SK-N-SH treated with all-trans-retinoic acid at 6 μM for 48 hours (cell line): ENCODE measurements around the gene FRAT2.

ENCODE experiments used
- ATAC-seq: fragments of 200-7000 bp; cut with Tn5 transposase; 3 replicates; pipeline ENCODE4 v1.9.1; 2020; ENCODE audit warnings: mild to moderate bottlenecking, moderate library complexity
- ARNTL ChIP-seq: fragments of 450-650 bp; formaldehyde crosslinking; IDR thresholded peaks from 2 replicates; pipeline ENCODE4 v1.5.0; 2020; ENCODE audit warnings: low read depth, mild to moderate bottlenecking, moderate library complexity, borderline replicate concordance
- BACH2 ChIP-seq: fragments of 250-450 bp; sonication (Bioruptor Pico); IDR thresholded peaks from 2 replicates; pipeline ENCODE4 v1.9.0; 2021; ENCODE audit warnings: mild to moderate bottlenecking, borderline replicate concordance
- CSDC2 ChIP-seq: fragments of 250-450 bp; sonication (Bioruptor Pico); IDR thresholded peaks from 2 replicates; pipeline ENCODE4 v1.5.0; 2020; ENCODE audit warnings: mild to moderate bottlenecking, moderate library complexity
- CSRNP3 ChIP-seq: fragments of 250-450 bp; sonication (Bioruptor Pico); IDR thresholded peaks from 2 replicates; pipeline ENCODE4 v1.5.1; 2021; ENCODE audit warnings: mild to moderate bottlenecking, moderate library complexity
- ESRRG ChIP-seq: fragments of 250-450 bp; sonication (Bioruptor Pico); IDR thresholded peaks from 2 replicates; pipeline ENCODE4 v1.6.1; 2021; ENCODE audit warnings: mild to moderate bottlenecking
- GLIS3 ChIP-seq: fragments of 250-450 bp; sonication (Bioruptor Pico); IDR thresholded peaks from 2 replicates; pipeline ENCODE4 v1.5.0; 2020; ENCODE audit warnings: mild to moderate bottlenecking, moderate library complexity
- ISL1 ChIP-seq: fragments of 250-450 bp; sonication (Bioruptor Pico); IDR thresholded peaks from 2 replicates; pipeline ENCODE4 v2.1.2; 2022; ENCODE audit warnings: mild to moderate bottlenecking, moderate library complexity
- PATZ1 ChIP-seq: fragments of 250-450 bp; sonication (Bioruptor Pico); IDR thresholded peaks from 2 replicates; pipeline ENCODE4 v1.8.0; 2020; ENCODE audit warnings: mild to moderate bottlenecking, moderate library complexity, borderline replicate concordance
- POU6F1 ChIP-seq: fragments of 250-450 bp; sonication (Bioruptor Pico); IDR thresholded peaks from 2 replicates; pipeline ENCODE4 v1.8.0; 2021; ENCODE audit warnings: low read depth, mild to moderate bottlenecking, moderate library complexity, borderline replicate concordance
- PPARA ChIP-seq: fragments of 250-450 bp; sonication (Bioruptor Pico); IDR thresholded peaks from 2 replicates; pipeline ENCODE4 v1.5.0; 2020; ENCODE audit warnings: mild to moderate bottlenecking, borderline replicate concordance
- RARB ChIP-seq: fragments of 250-450 bp; sonication (Bioruptor Pico); IDR thresholded peaks from 2 replicates; pipeline ENCODE4 v1.8.0; 2021; ENCODE audit warnings: mild to moderate bottlenecking, moderate library complexity
- SNAI2 ChIP-seq: fragments of 250-450 bp; sonication (Bioruptor Pico); IDR thresholded peaks from 2 replicates; pipeline ENCODE4 v1.5.0; 2020; ENCODE audit warnings: mild to moderate bottlenecking, moderate library complexity
- TCF4 ChIP-seq: fragments of 250-450 bp; sonication (Bioruptor Pico); IDR thresholded peaks from 2 replicates; pipeline ENCODE4 v1.8.0; 2021; ENCODE audit warnings: mild to moderate bottlenecking, moderate library complexity, borderline replicate concordance
- TOX ChIP-seq: fragments of 250-450 bp; sonication (Bioruptor Pico); IDR thresholded peaks from 2 replicates; pipeline ENCODE4 v1.8.0; 2021; ENCODE audit warnings: mild to moderate bottlenecking, moderate library complexity, borderline replicate concordance
- TSHZ2 ChIP-seq: fragments of 250-450 bp; sonication (Bioruptor Pico); IDR thresholded peaks from 2 replicates; pipeline ENCODE4 v1.5.0; 2020; ENCODE audit warnings: mild to moderate bottlenecking, moderate library complexity
- ZC3H10 ChIP-seq: fragments of 250-450 bp; sonication (Bioruptor Pico); IDR thresholded peaks from 2 replicates; pipeline ENCODE4 v1.5.1; 2021; ENCODE audit warnings: mild to moderate bottlenecking, moderate library complexity
- ZFP3 ChIP-seq: fragments of 250-450 bp; sonication (Bioruptor Pico); IDR thresholded peaks from 2 replicates; pipeline ENCODE4 v1.5.0; 2020; ENCODE audit warnings: mild to moderate bottlenecking, moderate library complexity
- ZFP30 ChIP-seq: fragments of 450-650 bp; formaldehyde crosslinking; IDR thresholded peaks from 2 replicates; pipeline ENCODE4 v1.5.0; 2022; ENCODE audit warnings: mild to moderate bottlenecking, moderate library complexity
- ZNF565 ChIP-seq: fragments of 450-650 bp; formaldehyde crosslinking; conservative IDR thresholded peaks from 2 replicates; pipeline ENCODE4 v1.5.0; 2020; ENCODE audit warnings: low read depth, mild to moderate bottlenecking, moderate library complexity
- ZNF70 ChIP-seq: fragments of 450-650 bp; formaldehyde crosslinking; IDR thresholded peaks from 2 replicates; pipeline ENCODE4 v1.5.0; 2020; ENCODE audit warnings: mild to moderate bottlenecking, moderate library complexity

The FRAT2 gene

GRCh38 chr10:97327348-97328294, 6.9 kb downstream of the FRAT2 start:
- TF ChIP-seq PPARA (CRISPR knock-in tag) (no peak), TOX (CRISPR knock-in tag) (no peak), ZNF565 (no peak), ARNTL (CRISPR knock-in tag) (no peak)
- no peak for ATAC-seq

- TF ChIP-seq CSDC2 (no peak), ZFP30 (CRISPR knock-in tag) (no peak), GLIS3 (CRISPR knock-in tag) (no peak), ISL1 (CRISPR knock-in tag) (no peak), ZFP3 (CRISPR knock-in tag) (no peak), ZC3H10 (CRISPR knock-in tag) (no peak), RARB (no peak), POU6F1 (CRISPR knock-in tag) (no peak), CSRNP3 (CRISPR knock-in tag) (no peak), TOX (CRISPR knock-in tag) (no peak), BACH2 (CRISPR knock-in tag) (no peak), TCF4 (CRISPR knock-in tag) (no peak), ARNTL (CRISPR knock-in tag) (no peak), PPARA (CRISPR knock-in tag) (no peak), ESRRG (CRISPR knock-in tag) (no peak), ZNF70 (CRISPR knock-in tag) (no peak), PATZ1 (no peak), SNAI2 (no peak), TSHZ2 (CRISPR knock-in tag) (no peak)
- ATAC-seq: no peak
These were observed 8.8 kb downstream of the FRAT2 start for GRCh38 chr10:97325754-97326153.

GRCh38 chr10:97323501-97323900, 11.0 kb downstream of the FRAT2 start:
- no peak for ATAC-seq
- TF ChIP-seq PPARA (CRISPR knock-in tag): no peak
- TF ChIP-seq TOX (CRISPR knock-in tag): no peak
- no peak for TF ChIP-seq ZFP30 (CRISPR knock-in tag)
- TF ChIP-seq, all 23 proteins: peak for 0

GRCh38 chr10:97321804-97322190, 12.7 kb downstream of the FRAT2 start:
- ATAC-seq: no peak
- no peak for TF ChIP-seq POU6F1 (CRISPR knock-in tag)
- no peak for TF ChIP-seq PPARA (CRISPR knock-in tag)
- TF ChIP-seq SNAI2: no peak
- no peak for TF ChIP-seq ISL1 (CRISPR knock-in tag)
- no peak for TF ChIP-seq ZNF565
- TF ChIP-seq ZNF70 (CRISPR knock-in tag): no peak
- TF ChIP-seq ZFP30 (CRISPR knock-in tag): no peak
- TF ChIP-seq ARNTL (CRISPR knock-in tag): no peak
